T-helper 2 cell treated with Interferon-gamma antibody and Interleukin-4, amounts not matched to agents 5 μg/mL and 100 μg/mL, for 36 hours (primary cell): ENCODE results near the gene ZNF444.
"Not testable (repeated sequence)": the region's sequence is repeated elsewhere in the genome, so short reads cannot be mapped to it uniquely, and the experiment has no call there.

ENCODE experiments used
- DNase-seq: peaks from one replicate; pipeline ENCODE4 v3.0.0; 2021; ENCODE audit warnings: low spot score
- H3K27ac Mint-ChIP-seq: one replicate; pipeline ENCODE4 v1.8.0; 2021; ENCODE audit warnings: mild to moderate bottlenecking, mixed read lengths
- H3K27me3 Mint-ChIP-seq: one replicate; pipeline ENCODE4 v1.8.0; 2021; ENCODE audit warnings: low read depth, mixed read lengths
- H3K36me3 Mint-ChIP-seq: one replicate; pipeline ENCODE4 v1.8.0; 2021; ENCODE audit warnings: low read depth, mixed read lengths
- H3K4me1 Mint-ChIP-seq: one replicate; pipeline ENCODE4 v1.8.0; 2021; ENCODE audit warnings: low read depth, mixed read lengths
- H3K4me3 Mint-ChIP-seq: one replicate; pipeline ENCODE4 v1.8.0; 2022; ENCODE audit warnings: mild to moderate bottlenecking, moderate library complexity, mixed read lengths
- H3K9me3 Mint-ChIP-seq: one replicate; pipeline ENCODE4 v1.8.0; 2021; ENCODE audit warnings: mixed read lengths

ZNF444 gene

GRCh38 chr19:56153507-56153906, 12.4 kb downstream of the ZNF444 start:
- H3K27ac Mint-ChIP-seq: peak overlapping the region; percentile 13
- H3K36me3 Mint-ChIP-seq: peaks cover 18% of the 10 kb centered on the region
- peaks cover 6% of the 10 kb centered on the region for H3K4me1 Mint-ChIP-seq
- no peak overlapping the region for H3K4me3 Mint-ChIP-seq
- no peak for DNase-seq
- no peaks in the 10 kb centered on the region for H3K9me3 Mint-ChIP-seq
- H3K27me3 Mint-ChIP-seq: no peaks in the 10 kb centered on the region

- Mint-ChIP-seq H3K9me3 (no peaks in the 10 kb centered on the region), H3K27ac (no peak overlapping the region), H3K4me1 (peaks cover 6% of the 10 kb centered on the region), H3K36me3 (peaks cover 18% of the 10 kb centered on the region), H3K4me3 (no peak overlapping the region), H3K27me3 (no peaks in the 10 kb centered on the region)
- no peak for DNase-seq
Observed at GRCh38 chr19:56155124-56155687, 14.1 kb downstream of the ZNF444 start.

- no peaks in the 10 kb centered on the region for H3K27me3 Mint-ChIP-seq
- no peak overlapping the region for H3K4me3 Mint-ChIP-seq
- no peak for DNase-seq
- H3K4me1 Mint-ChIP-seq: peaks cover 6% of the 10 kb centered on the region
- H3K27ac Mint-ChIP-seq: no peak overlapping the region
- H3K36me3 Mint-ChIP-seq: peaks cover 15% of the 10 kb centered on the region
- H3K9me3 Mint-ChIP-seq: no peaks in the 10 kb centered on the region
Observed at GRCh38 chr19:56156768-56157167, 15.7 kb downstream of the ZNF444 start.

- no peak overlapping the region for H3K27ac Mint-ChIP-seq
- H3K27me3 Mint-ChIP-seq: no peaks in the 10 kb centered on the region
Observed at GRCh38 chr19:56158170-56158757, 17.2 kb downstream of the ZNF444 start.

GRCh38 chr19:56159009-56159559, 18.0 kb downstream of the ZNF444 start:
- Mint-ChIP-seq H3K27ac (no peak overlapping the region), H3K4me3 (no peak overlapping the region), H3K36me3 (peaks cover 12% of the 10 kb centered on the region), H3K9me3 (no peaks in the 10 kb centered on the region), H3K27me3 (no peaks in the 10 kb centered on the region), H3K4me1 (peaks cover 8% of the 10 kb centered on the region)
- no peak for DNase-seq

More at GRCh38 chr19:56158170-56158757, 17.2 kb downstream of the ZNF444 start:
- peaks cover 9% of the 10 kb centered on the region for H3K4me1 Mint-ChIP-seq
- no peak for DNase-seq
- no peak overlapping the region for H3K4me3 Mint-ChIP-seq
- H3K36me3 Mint-ChIP-seq: peaks cover 15% of the 10 kb centered on the region
- H3K9me3 Mint-ChIP-seq: no peaks in the 10 kb centered on the region

GRCh38 chr19:56159622-56160271, 18.7 kb downstream of the ZNF444 start:
- H3K4me3 Mint-ChIP-seq: no peak overlapping the region
- H3K27me3 Mint-ChIP-seq: no peaks in the 10 kb centered on the region
- no peak for DNase-seq
- no peaks in the 10 kb centered on the region for H3K9me3 Mint-ChIP-seq
- peaks cover 10% of the 10 kb centered on the region for H3K4me1 Mint-ChIP-seq
- H3K36me3 Mint-ChIP-seq: peaks cover 12% of the 10 kb centered on the region
- no peak overlapping the region for H3K27ac Mint-ChIP-seq

- H3K36me3 Mint-ChIP-seq: peaks cover 12% of the 10 kb centered on the region
- no peaks in the 10 kb centered on the region for H3K9me3 Mint-ChIP-seq
- DNase-seq: no peak
- H3K27ac Mint-ChIP-seq: no peak overlapping the region
- no peak overlapping the region for H3K4me3 Mint-ChIP-seq
- no peaks in the 10 kb centered on the region for H3K27me3 Mint-ChIP-seq
- H3K4me1 Mint-ChIP-seq: peaks cover 10% of the 10 kb centered on the region
Observed at GRCh38 chr19:56161534-56161933, 20.4 kb downstream of the ZNF444 start.

- H3K4me1 Mint-ChIP-seq: peaks cover 10% of the 10 kb centered on the region
- H3K4me3 Mint-ChIP-seq: no peak overlapping the region
- H3K27me3 Mint-ChIP-seq: no peaks in the 10 kb centered on the region
- no peaks in the 10 kb centered on the region for H3K9me3 Mint-ChIP-seq
- H3K27ac Mint-ChIP-seq: no peak overlapping the region
- no peak for DNase-seq
- peaks cover 12% of the 10 kb centered on the region for H3K36me3 Mint-ChIP-seq
Observed at GRCh38 chr19:56162258-56162657, 21.2 kb downstream of the ZNF444 start.

GRCh38 chr19:56163097-56163496, 22.0 kb downstream of the ZNF444 start:
- H3K27ac Mint-ChIP-seq: no peak overlapping the region
- no peaks in the 10 kb centered on the region for H3K9me3 Mint-ChIP-seq
- no peaks in the 10 kb centered on the region for H3K27me3 Mint-ChIP-seq

GRCh38 chr19:56167064-56167578, 26.0 kb downstream of the ZNF444 start:
- H3K4me1 Mint-ChIP-seq: peaks cover 10% of the 10 kb centered on the region

More at GRCh38 chr19:56163097-56163496, 22.0 kb downstream of the ZNF444 start:
- Mint-ChIP-seq H3K36me3 (peaks cover 10% of the 10 kb centered on the region), H3K4me1 (peaks cover 10% of the 10 kb centered on the region), H3K4me3 (no peak overlapping the region)
- no peak for DNase-seq

GRCh38 chr19:56170261-56170660, 29.2 kb downstream of the ZNF444 start:
- no peaks in the 10 kb centered on the region for H3K27me3 Mint-ChIP-seq
- no peaks in the 10 kb centered on the region for H3K9me3 Mint-ChIP-seq
- no peak overlapping the region for H3K4me3 Mint-ChIP-seq
- H3K4me1 Mint-ChIP-seq: peaks cover 2% of the 10 kb centered on the region
- H3K36me3 Mint-ChIP-seq: no peaks in the 10 kb centered on the region
- no peak for DNase-seq
- no peak overlapping the region for H3K27ac Mint-ChIP-seq

More at GRCh38 chr19:56167064-56167578, 26.0 kb downstream of the ZNF444 start:
- H3K4me3 Mint-ChIP-seq: no peak overlapping the region
- no peaks in the 10 kb centered on the region for H3K9me3 Mint-ChIP-seq
- H3K36me3 Mint-ChIP-seq: no peaks in the 10 kb centered on the region
- H3K27ac Mint-ChIP-seq: no peak overlapping the region
- DNase-seq: no peak
- H3K27me3 Mint-ChIP-seq: no peaks in the 10 kb centered on the region

- H3K27ac Mint-ChIP-seq: no peak overlapping the region
- no peak for DNase-seq
- no peaks in the 10 kb centered on the region for H3K36me3 Mint-ChIP-seq
- H3K9me3 Mint-ChIP-seq: no peaks in the 10 kb centered on the region
- peaks cover 2% of the 10 kb centered on the region for H3K4me1 Mint-ChIP-seq
- H3K4me3 Mint-ChIP-seq: no peak overlapping the region
- H3K27me3 Mint-ChIP-seq: no peaks in the 10 kb centered on the region
Observed at GRCh38 chr19:56174086-56174485, 33.0 kb downstream of the ZNF444 start.

GRCh38 chr19:56174550-56174949, 33.5 kb downstream of the ZNF444 start:
- Mint-ChIP-seq H3K36me3 (no peaks in the 10 kb centered on the region), H3K27ac (no peak overlapping the region), H3K4me1 (peaks cover 2% of the 10 kb centered on the region), H3K4me3 (no peak overlapping the region), H3K27me3 (no peaks in the 10 kb centered on the region), H3K9me3 (no peaks in the 10 kb centered on the region)
- DNase-seq: no peak

- not testable (repeated sequence) for H3K36me3 Mint-ChIP-seq, H3K9me3 Mint-ChIP-seq, H3K4me3 Mint-ChIP-seq, DNase-seq, H3K4me1 Mint-ChIP-seq, H3K27ac Mint-ChIP-seq, H3K27me3 Mint-ChIP-seq
Observed at GRCh38 chr19:56175861-56176307, 34.8 kb downstream of the ZNF444 start, which contains the start of gene GALP. Gene GALP (plus strand): TSS chr19:56176008. CDS start chr19:56177109, 1,101 bp downstream.
